ENCODE results near the gene SLC25A12. TPM values are rescaled to one million over a fixed set of nuclear protein-coding genes. Genes with fewer than 3 reads are reported as not detected.

The SLC25A12 gene
- total and polyA plus RNA-seq, 2 donors (not counting 3 experiments of a cell fraction or from before 2014, with no cell fraction given), result 13.6 to 17.1 TPM

GRCh38 chr2:171798156-171798820, 95.8 kb downstream of the SLC25A12 start:
- CTCF ChIA-PET, result interaction anchor here (1.0 to 1.9 kb wide), 4 partner anchors 22 to 329 kb away, joined by 3 to 7 read pairs (median 3); no protein-coding TSS in a partner anchor
- no peaks in the 10 kb centered on the region for H3K27me3 ChIP-seq (ENCODE audit: control insufficient read depth in 2 of 2, insufficient read depth in 2 of 2, low read length in 2 of 2)
- no peaks in the 10 kb centered on the region for H3K9me3 ChIP-seq (replicated peaks; ENCODE audit: control insufficient read depth, insufficient read depth, low read length)
- H3K4me2 ChIP-seq (ENCODE audit: insufficient read depth, low read length), result peak overlapping the region; percentile 76
- H3K27ac ChIP-seq (ENCODE audit: insufficient read depth, low read depth, low read length), result peak overlapping the region; percentile 86
- TF ChIP-seq GATA2 (IDR thresholded peaks at IDR 0.05; ENCODE audit: insufficient read depth, insufficient read length, low read depth, low read length) (peak; percentile 50), FOS (IDR thresholded peaks at IDR 0.05; ENCODE audit: borderline replicate concordance, insufficient read depth, low read length) (peak; percentile 89), MYC (IDR thresholded peaks at IDR 0.05; ENCODE audit: low read depth, low read length) (no peak), EZH2 (IDR thresholded peaks at IDR 0.05; ENCODE audit: borderline replicate concordance, low read depth, low read length, severe bottlenecking) (no peak), POLR2AphosphoS5 (IDR thresholded peaks at IDR 0.05; ENCODE audit: insufficient read depth, low read depth, low read length) (peak; percentile 35), MAX (IDR thresholded peaks at IDR 0.05; ENCODE audit: insufficient read depth, insufficient read length) (no peak), JUN (IDR thresholded peaks at IDR 0.05; ENCODE audit: borderline replicate concordance, insufficient read depth, insufficient read length, low read depth) (peak; percentile 62)
- peak overlapping the region in 1 of 3 experiments; percentile 33 for H3K4me3 ChIP-seq (replicated peaks in 1 of 3; ENCODE audit: insufficient read depth in 1 of 3, low read depth in 1 of 3, low read length in 3 of 3)
- H4K20me1 ChIP-seq (replicated peaks; ENCODE audit: control insufficient read depth, extremely low read depth, insufficient read depth, low read length), result no peaks in the 10 kb centered on the region
- no peaks in the 10 kb centered on the region for H3K79me2 ChIP-seq (ENCODE audit: control insufficient read depth, insufficient read depth, low read length)
- H2AFZ ChIP-seq (ENCODE audit: low read depth, low read length), result peak overlapping the region; percentile 48
- POLR2A ChIA-PET, result no interaction called here
- H3K36me3 ChIP-seq (ENCODE audit: control insufficient read depth in 2 of 2, extremely low read depth in 1 of 2, insufficient read depth in 2 of 2, low read length in 2 of 2), result no peaks in the 10 kb centered on the region
- intact Hi-C loops (cut with micrococcal nuclease) (loop anchor here (10.0 kb wide), 1 partner anchor 223 kb away; no protein-coding TSS in a partner anchor), dilution Hi-C loops (cut with MboI; ENCODE audit: extremely low pct_ligation_motif_present, low sequenced_read_pairs) (no loop called here)
- peak; percentile 85 for FAIRE-seq
- peaks cover 18% of the 10 kb centered on the region for H3K4me1 ChIP-seq (ENCODE audit: control insufficient read depth, extremely low read depth, insufficient read depth, low read length)
- H3K9me1 ChIP-seq (replicated peaks; ENCODE audit: control insufficient read depth, extremely low read depth, insufficient read depth, low read length), result no peaks in the 10 kb centered on the region
- DNase-seq (ENCODE audit: low read depth, low spot score), result peak; percentile 81
- H3K9ac ChIP-seq (replicated peaks; ENCODE audit: extremely low read depth, insufficient read depth, low read length), result peak overlapping the region; percentile 65
- TSS peak; percentile 89 for BruUV-seq (replicated peaks)
